ENCODE results near the gene SCFD2.

GRCh38 chr4:52949336-52949735 is 416.5 kb downstream of the SCFD2 start:
- TF ChIP-seq CREB1 (IDR thresholded peaks at IDR 0.05) (no peak), SP1 (IDR thresholded peaks at IDR 0.05; ENCODE audit: low read depth, low read length) (no peak), SRF (IDR thresholded peaks at IDR 0.05; ENCODE audit: low read depth, low read length) (no peak)

All from H1 (cell line).